Testis (tissue), 3 donors: ENCODE results near the gene VDR. TPM values are rescaled to one million over a fixed set of nuclear protein-coding genes. Genes with fewer than 3 reads are reported as not detected.

ENCODE experiments used
- DNase-seq: peaks from one replicate; pipeline ENCODE4 v3.0.0-alpha.2; 2019
- H3K27ac ChIP-seq, 2 donors: fragments of 200-600 bp; sonication (generic); one replicate each; pipeline ENCODE4 v1.5.1; 2019
- H3K27me3 ChIP-seq: fragments of 200-600 bp; sonication (generic); one replicate; pipeline ENCODE4 v1.5.1; 2019
- H3K36me3 ChIP-seq: fragments of 200-600 bp; sonication (generic); one replicate; pipeline ENCODE4 v1.5.1; 2017; ENCODE audit warnings: low read depth; ENCODE audit errors: missing control alignments
- H3K4me1 ChIP-seq: fragments of 200-600 bp; sonication (generic); one replicate; pipeline ENCODE4 v1.5.1; 2019
- H3K4me3 ChIP-seq, 2 donors: fragments of 200-600 bp; sonication (generic); one replicate each; pipeline ENCODE4 v1.5.1; 2017 to 2019
- H3K9me3 ChIP-seq: fragments of 200-600 bp; sonication (generic); one replicate; pipeline ENCODE4 v1.5.1; 2017
- POLR2A ChIP-seq: fragments of 450-650 bp; IDR thresholded peaks from one replicate; pipeline ENCODE4 v1.6.1; 2017; ENCODE audit warnings: antibody characterized with exemption, mild to moderate bottlenecking, moderate library complexity
- WGBS, 2 donors: methylation state at CpG; one replicate each; pipeline ENCODE4 v1.1.5; 2018; 5-methylcytosine and 5-hydroxymethylcytosine counted together
- intact Hi-C: fragments of 100-400 bp; cut with DNase I; formaldehyde crosslinking; loops from one replicate; pipeline ENCODE4 v1.15.1; 2023; ENCODE audit warnings: low total_unique reads
- polyA plus RNA-seq: library from polyadenylated mRNA; stranded (reverse); fragments of 350-450 nt; fragmentation: Illumina TruSeq; extraction: RNeasy Lipid Tissue Mini Kit (QIAGEN cat#74804); gene quantifications from one replicate; pipeline ENCODE4 v1.2.3, GENCODE V29; 2014; ENCODE audit warnings: low read depth, low replicate concordance; ENCODE audit not compliant: insufficient read depth
- total RNA-seq, 2 donors: library from RNA; depleted of rRNA; stranded (reverse); fragments of >200 nt; gene quantifications; one replicate each; pipeline ENCODE4 v1.2.3, GENCODE V29; 2016
- TF ChIP-seq, protein P1 (sequence below), 3 experiments: fragments of 450-650 bp in 2 of 3; fragments of 200-600 bp in 1 of 3; sonication (generic) in 1 of 3; IDR thresholded peaks; one replicate each; pipeline ENCODE4 v1.5.1; 2016 to 2019; ENCODE audit warnings: antibody characterized with exemption in 3 of 3, mild to moderate bottlenecking in 2 of 3, moderate library complexity in 1 of 3

The VDR gene
- total and polyA plus RNA-seq, 3 donors from 2014 or later: 1.4 to 3.7 (median 2.9) TPM

DNA sequence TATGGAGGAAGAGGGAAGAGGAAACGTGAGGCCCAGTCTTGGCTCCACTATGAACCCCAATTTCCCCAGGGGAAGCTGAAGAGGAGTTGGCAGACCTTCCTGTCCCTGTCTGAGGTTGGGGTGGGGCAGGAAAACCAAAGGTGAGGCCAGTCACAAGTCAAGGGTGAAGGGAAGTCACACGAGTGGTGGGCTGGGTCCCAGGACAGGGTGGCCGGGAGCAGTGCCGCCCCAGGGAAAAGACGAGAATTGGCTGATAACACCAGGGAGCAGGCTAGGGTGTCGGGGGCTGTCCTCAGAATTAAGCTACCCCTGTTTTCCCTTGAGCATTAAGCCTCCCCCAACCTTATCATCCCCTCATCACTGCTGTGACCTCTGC lies 3.1 kb downstream of the VDR start:
- no peaks in the 10 kb centered on the region for H3K27me3 ChIP-seq
- intact Hi-C loops: no loop called here
- no peak for TF ChIP-seq POLR2A
- TF ChIP-seq, protein P1, sequence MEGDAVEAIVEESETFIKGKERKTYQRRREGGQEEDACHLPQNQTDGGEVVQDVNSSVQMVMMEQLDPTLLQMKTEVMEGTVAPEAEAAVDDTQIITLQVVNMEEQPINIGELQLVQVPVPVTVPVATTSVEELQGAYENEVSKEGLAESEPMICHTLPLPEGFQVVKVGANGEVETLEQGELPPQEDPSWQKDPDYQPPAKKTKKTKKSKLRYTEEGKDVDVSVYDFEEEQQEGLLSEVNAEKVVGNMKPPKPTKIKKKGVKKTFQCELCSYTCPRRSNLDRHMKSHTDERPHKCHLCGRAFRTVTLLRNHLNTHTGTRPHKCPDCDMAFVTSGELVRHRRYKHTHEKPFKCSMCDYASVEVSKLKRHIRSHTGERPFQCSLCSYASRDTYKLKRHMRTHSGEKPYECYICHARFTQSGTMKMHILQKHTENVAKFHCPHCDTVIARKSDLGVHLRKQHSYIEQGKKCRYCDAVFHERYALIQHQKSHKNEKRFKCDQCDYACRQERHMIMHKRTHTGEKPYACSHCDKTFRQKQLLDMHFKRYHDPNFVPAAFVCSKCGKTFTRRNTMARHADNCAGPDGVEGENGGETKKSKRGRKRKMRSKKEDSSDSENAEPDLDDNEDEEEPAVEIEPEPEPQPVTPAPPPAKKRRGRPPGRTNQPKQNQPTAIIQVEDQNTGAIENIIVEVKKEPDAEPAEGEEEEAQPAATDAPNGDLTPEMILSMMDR (IDR thresholded peaks at IDR 0.05): no peak
- DNase-seq: no peak
- H3K9me3 ChIP-seq: no peaks in the 10 kb centered on the region
- H3K36me3 ChIP-seq: no peaks in the 10 kb centered on the region
- no peak overlapping the region for H3K4me3 ChIP-seq
- 76 to 83% methylated on average over 5 to 6 of the region's 6 CpGs for WGBS, 2 donors
- H3K4me1 ChIP-seq: peaks cover 3% of the 10 kb centered on the region
- H3K27ac ChIP-seq: no peak overlapping the region

DNA sequence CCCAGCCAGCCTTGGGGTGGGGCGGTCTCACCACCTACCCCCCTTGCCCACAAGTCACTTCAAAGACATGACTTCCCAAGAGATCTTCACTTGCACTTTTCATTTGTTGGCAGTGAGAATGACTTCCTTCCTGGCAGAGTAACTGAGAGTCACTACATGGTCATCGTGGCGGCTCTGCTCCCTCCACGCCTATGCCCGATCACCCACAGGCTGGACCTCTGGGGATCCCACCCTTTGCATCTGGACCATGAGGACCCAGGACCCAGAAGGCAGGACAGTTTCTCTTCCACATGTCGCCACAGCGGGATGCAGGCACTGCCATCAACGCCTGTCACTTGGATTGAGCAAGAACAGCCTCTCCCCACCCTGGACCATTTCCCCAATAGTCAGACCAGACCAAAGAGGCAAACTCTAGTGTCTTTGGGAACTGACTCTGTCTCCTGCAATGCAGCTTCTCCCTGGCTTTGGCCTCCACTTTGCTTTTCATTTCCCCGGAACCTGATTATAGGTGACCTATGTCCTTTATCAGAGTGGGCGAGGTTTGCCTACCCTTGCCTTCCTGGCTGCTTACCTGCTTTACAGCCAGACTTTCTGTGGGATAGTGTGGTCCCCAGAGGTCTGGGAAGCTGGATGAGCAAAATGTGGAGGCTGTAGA lies 3.6 kb downstream of the VDR start:
- Histone ChIP-seq H3K4me3 (no peak overlapping the region), H3K4me1 (peaks cover 3% of the 10 kb centered on the region), H3K9me3 (no peaks in the 10 kb centered on the region), H3K27ac (no peak overlapping the region), H3K27me3 (no peaks in the 10 kb centered on the region), H3K36me3 (no peaks in the 10 kb centered on the region)
- WGBS, 2 donors: 92 to 94% methylated on average over 10 of the region's 10 CpGs
- DNase-seq: no peak
- TF ChIP-seq POLR2A: no peak
- TF ChIP-seq, protein P1 (IDR thresholded peaks at IDR 0.05): no peak
- intact Hi-C loops: no loop called here

DNA sequence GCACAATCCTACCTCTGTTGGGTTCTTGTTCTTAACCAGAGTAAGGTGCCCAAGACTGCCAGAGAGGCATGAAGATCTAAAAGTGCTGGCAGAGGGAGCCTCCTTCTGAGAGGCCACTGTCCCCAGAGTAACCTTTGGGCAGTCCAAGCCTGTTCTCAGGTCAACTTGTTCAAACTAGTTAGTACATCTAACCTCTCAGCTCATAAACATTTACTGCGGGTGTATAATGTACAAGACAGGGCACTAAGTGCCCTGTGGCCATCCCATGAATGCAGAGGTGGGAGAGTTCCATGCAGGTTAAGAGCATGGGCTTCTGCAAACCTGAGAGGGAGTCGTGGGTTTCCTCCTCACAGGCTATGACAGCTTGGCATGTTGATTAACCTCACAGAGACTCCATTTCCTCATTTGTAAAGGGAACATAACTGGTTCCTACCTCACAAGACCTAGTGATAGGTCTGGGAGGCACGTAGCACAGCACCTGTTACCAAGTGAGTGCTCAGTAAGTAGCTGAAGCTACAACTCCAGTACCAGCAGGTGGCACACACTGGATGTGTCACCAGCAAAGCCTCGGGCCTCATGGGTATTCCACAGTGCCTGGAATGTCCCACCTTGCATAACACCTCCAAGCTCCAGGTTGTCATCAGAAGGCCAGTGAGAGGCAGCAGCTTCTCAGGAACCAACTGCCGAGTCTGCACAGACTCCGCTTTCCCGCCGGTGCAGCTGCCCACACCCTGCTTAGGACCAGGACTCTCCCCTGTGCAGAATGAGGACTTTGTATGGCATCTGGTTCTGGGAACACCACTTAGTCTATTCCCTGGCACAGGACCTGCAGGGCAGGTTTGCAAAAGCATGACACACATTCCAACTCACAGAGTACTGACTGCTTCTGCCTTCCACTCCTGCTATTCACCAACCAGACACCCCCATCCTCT lies 4.4 kb downstream of the VDR start:
- Histone ChIP-seq H3K4me1 (peaks cover 3% of the 10 kb centered on the region), H3K27ac (no peak overlapping the region), H3K36me3 (no peaks in the 10 kb centered on the region), H3K9me3 (no peaks in the 10 kb centered on the region), H3K4me3 (no peak overlapping the region), H3K27me3 (no peaks in the 10 kb centered on the region)
- intact Hi-C loops: no loop called here
- whole genome bisulfite sequencing, 2 donors: 68 to 84% methylated on average over 6 to 8 of the region's 8 CpGs
- no peak for DNase-seq
- TF ChIP-seq POLR2A: no peak
- TF ChIP-seq, protein P1 (IDR thresholded peaks at IDR 0.05): no peak

DNA sequence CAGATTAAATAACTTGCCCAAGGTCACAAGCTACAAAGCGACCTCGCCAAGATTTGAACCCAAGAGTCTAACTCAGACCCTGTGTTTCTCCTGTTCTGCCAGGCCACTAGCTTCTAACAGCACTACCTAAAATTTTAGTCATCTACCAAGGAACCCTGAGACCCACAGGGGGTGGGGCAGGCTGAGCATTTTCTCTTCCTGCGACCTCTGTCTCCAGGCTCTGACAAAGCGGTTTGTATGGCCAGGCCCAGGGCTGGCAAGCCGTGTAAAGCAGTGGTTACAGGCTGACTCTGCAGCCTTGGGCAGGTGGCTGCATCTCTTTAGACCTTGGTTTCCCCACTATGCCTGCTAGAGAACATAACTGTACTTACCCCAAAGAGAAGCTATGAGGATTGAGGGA lies 5.3 kb downstream of the VDR start:
- H3K27ac ChIP-seq: no peak overlapping the region
- TF ChIP-seq, protein P1 (IDR thresholded peaks at IDR 0.05): no peak
- no peak for TF ChIP-seq POLR2A

More for the DNA sequence above, 5.3 kb downstream of the VDR start:
- Histone ChIP-seq H3K9me3 (no peaks in the 10 kb centered on the region), H3K36me3 (no peaks in the 10 kb centered on the region), H3K4me1 (no peaks in the 10 kb centered on the region), H3K4me3 (no peak overlapping the region), H3K27me3 (no peaks in the 10 kb centered on the region)
- no peak for DNase-seq
- WGBS, 2 donors: 83 to 86% methylated on average over 4 to 5 of the region's 5 CpGs
- intact Hi-C loops: no loop called here
